Endothelial cell of umbilical vein (primary cell): Measurements from ENCODE around the gene HIVEP3. TPM values are rescaled to one million over a fixed set of nuclear protein-coding genes. Genes with fewer than 3 reads are reported as not detected.

Source experiments
- BruUV-seq: library from RNA; stranded (reverse); fragments of 400-500 nt; replicated peaks from 2 replicates; lab custom pipeline; 2021; lab: Mats Ljungman, UMichigan
- CTCF ChIA-PET: fragments of 300-600, 350-600 bp; sonication (Branson Sonifier 250); formaldehyde crosslinking; loops from one replicate; lab custom pipeline; 2021; ENCODE audit warnings: antibody characterized with exemption, inconsistent platforms; lab: Charles Lee
- POLR2A ChIA-PET: fragments of 300-600, 350-600 bp; sonication (Branson Sonifier 250); formaldehyde crosslinking; loops from one replicate; lab custom pipeline; 2021; ENCODE audit warnings: antibody characterized with exemption, inconsistent platforms; lab: Charles Lee
- DNase-seq: peaks from one replicate; pipeline ENCODE4 v3.0.0-alpha.2; 2011; ENCODE audit warnings: low read depth, low spot score
- FAIRE-seq: peaks from 2 replicates; lab custom pipeline; 2011; peaks lifted over from hg19 to GRCh38; lab: Jason Lieb, UNC
- H2AFZ ChIP-seq: 2 replicates; pipeline ENCODE4 v1.6.0; 2012; ENCODE audit warnings: low read depth, low read length, control low read depth, inconsistent platforms
- H3K27ac ChIP-seq: 2 replicates; pipeline ENCODE4 v1.5.1; 2011; ENCODE audit warnings: low read depth, mild to moderate bottlenecking, control low read depth, low read length, moderate library complexity; ENCODE audit not compliant: insufficient read depth
- H3K27me3 ChIP-seq, 2 experiments: 2 replicates each; pipeline versions ENCODE4 v1.6.0 to v1.6.1; 2011; ENCODE audit warnings: low read length in 2 of 2, mixed read lengths in 1 of 2; ENCODE audit not compliant: control insufficient read depth in 2 of 2, insufficient read depth in 2 of 2
- H3K36me3 ChIP-seq, 2 experiments: 2 replicates in 1 of 2; 3 replicates in 1 of 2; pipeline ENCODE4 v1.5.1; 2011; ENCODE audit warnings: low read length in 2 of 2, mild to moderate bottlenecking in 1 of 2, moderate library complexity in 1 of 2; ENCODE audit not compliant: control insufficient read depth in 2 of 2, insufficient read depth in 2 of 2; ENCODE audit errors: extremely low read depth in 1 of 2
- H3K4me1 ChIP-seq: 3 replicates; pipeline ENCODE4 v1.5.1; 2011; ENCODE audit warnings: mild to moderate bottlenecking, low read length; ENCODE audit not compliant: control insufficient read depth, insufficient read depth; ENCODE audit errors: extremely low read depth
- H3K4me2 ChIP-seq: 2 replicates; pipeline ENCODE4 v1.6.1; 2011; ENCODE audit warnings: low read length, control low read depth, mixed read lengths; ENCODE audit not compliant: insufficient read depth
- H3K4me3 ChIP-seq, 3 experiments: fragments of 200-600 bp in 1 of 3; sonication (generic), shearing (Covaris generic) in 1 of 3; replicated peaks in 1 of 3; 2 replicates each; pipeline ENCODE4 v1.5.1; 2011 to 2016; ENCODE audit warnings: control low read depth in 3 of 3, low read length in 3 of 3, mild to moderate bottlenecking in 2 of 3, inconsistent platforms in 1 of 3, low read depth in 1 of 3, moderate library complexity in 1 of 3; ENCODE audit not compliant: insufficient read depth in 1 of 3
- H3K79me2 ChIP-seq: 2 replicates; pipeline ENCODE4 v1.6.0; 2012; ENCODE audit warnings: low read length, inconsistent platforms; ENCODE audit not compliant: control insufficient read depth, insufficient read depth
- H3K9ac ChIP-seq: replicated peaks from 2 replicates; pipeline ENCODE3; 2011; ENCODE audit warnings: low read length, control low read depth; ENCODE audit not compliant: insufficient read depth; ENCODE audit errors: extremely low read depth
- H3K9me1 ChIP-seq: replicated peaks from 3 replicates; pipeline ENCODE4 v1.6.0; 2011; ENCODE audit warnings: mild to moderate bottlenecking, low read length; ENCODE audit not compliant: control insufficient read depth, insufficient read depth; ENCODE audit errors: extremely low read depth
- H3K9me3 ChIP-seq: replicated peaks from 2 replicates; pipeline ENCODE4 v1.5.1; 2012; ENCODE audit warnings: low read length, inconsistent platforms; ENCODE audit not compliant: control insufficient read depth, insufficient read depth
- H4K20me1 ChIP-seq: replicated peaks from 2 replicates; pipeline ENCODE3; 2011; ENCODE audit warnings: mild to moderate bottlenecking, low read length; ENCODE audit not compliant: control insufficient read depth, insufficient read depth; ENCODE audit errors: extremely low read depth
- EZH2 ChIP-seq: IDR thresholded peaks from 2 replicates; pipeline ENCODE4 v1.6.1; 2012; ENCODE audit warnings: borderline replicate concordance, low read depth, mild to moderate bottlenecking, moderate library complexity, low read length, inconsistent platforms; ENCODE audit not compliant: severe bottlenecking
- FOS ChIP-seq: IDR thresholded peaks from 2 replicates; pipeline ENCODE4 v1.6.1; 2011; ENCODE audit warnings: mild to moderate bottlenecking, low read length, moderate library complexity, borderline replicate concordance; ENCODE audit not compliant: insufficient read depth
- GATA2 ChIP-seq: IDR thresholded peaks from 2 replicates; pipeline ENCODE4 v1.7.0; 2011; ENCODE audit warnings: low read depth, mild to moderate bottlenecking, moderate library complexity, mixed read lengths, low read length; ENCODE audit not compliant: insufficient read length, insufficient read depth
- JUN ChIP-seq: IDR thresholded peaks from 2 replicates; pipeline ENCODE4 v1.6.1; 2011; ENCODE audit warnings: borderline replicate concordance, low read depth; ENCODE audit not compliant: insufficient read length, insufficient read depth
- MYC ChIP-seq: IDR thresholded peaks from one replicate; pipeline ENCODE4 v1.6.1; 2011; ENCODE audit warnings: mild to moderate bottlenecking, low read depth, low read length
- POLR2A ChIP-seq: IDR thresholded peaks from 2 replicates; pipeline ENCODE4 v1.6.1; 2012; ENCODE audit warnings: low read depth, mild to moderate bottlenecking, control low read depth, low read length
- POLR2AphosphoS5 ChIP-seq: IDR thresholded peaks from 2 replicates; pipeline ENCODE4 v1.6.1; 2012; ENCODE audit warnings: low read depth, mild to moderate bottlenecking, control low read depth, low read length, moderate library complexity; ENCODE audit not compliant: insufficient read depth
- dilution Hi-C: fragments of 300-500 bp; cut with MboI; formaldehyde crosslinking; loops from one replicate; pipeline ENCODE4 v1.15.0; 2019; ENCODE audit warnings: low sequenced_read_pairs; ENCODE audit not compliant: extremely low pct_ligation_motif_present
- intact Hi-C: fragments of 100-400 bp; cut with micrococcal nuclease; formaldehyde crosslinking; loops from one replicate; pipeline ENCODE4 v1.10.0; 2022
- polyA plus RNA-seq, 4 experiments: library from polyadenylated mRNA; depleted of rRNA in 3 of 4; stranded (reverse) in 3 of 4; unstranded in 1 of 4; fragments of >200 nt; gene quantifications; 2 replicates each; pipeline versions ENCODE4 v1.2.1 to v1.2.3, GENCODE V29; 2011 to 2012; ENCODE audit warnings: missing spikeins in 1 of 4
- total RNA-seq: library from RNA; stranded (reverse); gene quantifications from 2 replicates; pipeline ENCODE4 v1.2.3, GENCODE V29; 2021
- TF ChIP-seq, protein P1 (sequence below), 2 donors: IDR thresholded peaks; 1 replicate in 1 of 2; 2 replicates in 1 of 2; pipeline ENCODE4 v1.5.1; 2011; ENCODE audit warnings: low read length in 2 of 2, mild to moderate bottlenecking in 2 of 2, moderate library complexity in 2 of 2, control low read depth in 1 of 2, inconsistent platforms in 1 of 2, low read depth in 1 of 2; ENCODE audit not compliant: insufficient read depth in 1 of 2; ENCODE audit errors: extremely low read depth in 1 of 2
- TF ChIP-seq, protein P2 (sequence below): IDR thresholded peaks from 2 replicates; pipeline ENCODE4 v1.6.1; 2011; ENCODE audit not compliant: insufficient read depth, insufficient read length

HIVEP3 gene
- total and polyA plus RNA-seq, 2 donors (not counting 3 experiments of a cell fraction or from before 2014, with no cell fraction given): 3.4 to 4.0 TPM

DNA sequence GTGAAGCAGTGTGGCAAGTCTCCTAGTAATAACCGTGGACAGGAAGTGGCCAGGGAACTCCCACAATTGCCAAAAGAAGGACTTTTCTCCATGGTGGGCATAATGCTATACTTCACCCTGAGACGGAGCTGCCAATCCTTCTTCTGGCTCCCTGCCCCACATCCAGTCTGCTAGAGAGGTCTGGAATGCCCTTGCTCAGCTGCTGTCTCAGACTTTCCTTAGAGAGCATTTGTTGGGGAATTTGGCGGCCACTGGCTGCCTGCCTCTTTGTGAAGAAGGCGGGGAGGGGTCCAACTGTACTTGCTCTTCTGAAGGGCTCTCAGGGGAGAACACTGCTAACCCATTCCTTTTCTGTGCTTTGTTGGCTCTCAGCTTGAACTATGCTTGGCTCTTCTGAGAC, 310.5 kb downstream of the HIVEP3 start:
- Histone ChIP-seq H3K27me3 (peaks cover 0 to 3% of the 10 kb centered on the region in 2 experiments), H3K79me2 (no peaks in the 10 kb centered on the region), H3K4me1 (no peaks in the 10 kb centered on the region), H3K36me3 (no peaks in the 10 kb centered on the region), H3K27ac (no peak overlapping the region), H3K9me1 (no peaks in the 10 kb centered on the region), H3K9me3 (no peaks in the 10 kb centered on the region), H3K9ac (no peak overlapping the region), H3K4me2 (no peak overlapping the region), H4K20me1 (no peaks in the 10 kb centered on the region), H3K4me3 (no peak overlapping the region), H2AFZ (no peak overlapping the region)
- DNase-seq (no peak), FAIRE-seq (no peak)
- TF ChIP-seq MYC (no peak), GATA2 (no peak), EZH2 (no peak), POLR2AphosphoS5 (no peak), FOS (no peak), JUN (no peak), POLR2A (no peak)
- TF ChIP-seq, protein P1, sequence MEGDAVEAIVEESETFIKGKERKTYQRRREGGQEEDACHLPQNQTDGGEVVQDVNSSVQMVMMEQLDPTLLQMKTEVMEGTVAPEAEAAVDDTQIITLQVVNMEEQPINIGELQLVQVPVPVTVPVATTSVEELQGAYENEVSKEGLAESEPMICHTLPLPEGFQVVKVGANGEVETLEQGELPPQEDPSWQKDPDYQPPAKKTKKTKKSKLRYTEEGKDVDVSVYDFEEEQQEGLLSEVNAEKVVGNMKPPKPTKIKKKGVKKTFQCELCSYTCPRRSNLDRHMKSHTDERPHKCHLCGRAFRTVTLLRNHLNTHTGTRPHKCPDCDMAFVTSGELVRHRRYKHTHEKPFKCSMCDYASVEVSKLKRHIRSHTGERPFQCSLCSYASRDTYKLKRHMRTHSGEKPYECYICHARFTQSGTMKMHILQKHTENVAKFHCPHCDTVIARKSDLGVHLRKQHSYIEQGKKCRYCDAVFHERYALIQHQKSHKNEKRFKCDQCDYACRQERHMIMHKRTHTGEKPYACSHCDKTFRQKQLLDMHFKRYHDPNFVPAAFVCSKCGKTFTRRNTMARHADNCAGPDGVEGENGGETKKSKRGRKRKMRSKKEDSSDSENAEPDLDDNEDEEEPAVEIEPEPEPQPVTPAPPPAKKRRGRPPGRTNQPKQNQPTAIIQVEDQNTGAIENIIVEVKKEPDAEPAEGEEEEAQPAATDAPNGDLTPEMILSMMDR (IDR thresholded peaks at IDR 0.05; ENCODE audit: extremely low read depth in 1 of 2, insufficient read depth in 1 of 2, low read depth in 1 of 2, low read length in 2 of 2): no peak
- TF ChIP-seq, protein P2, sequence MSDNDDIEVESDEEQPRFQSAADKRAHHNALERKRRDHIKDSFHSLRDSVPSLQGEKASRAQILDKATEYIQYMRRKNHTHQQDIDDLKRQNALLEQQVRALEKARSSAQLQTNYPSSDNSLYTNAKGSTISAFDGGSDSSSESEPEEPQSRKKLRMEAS: no peak
- BruUV-seq: no TSS peak
- dilution Hi-C loops (no loop called here), intact Hi-C loops (no loop called here)
- CTCF ChIA-PET: no interaction called here
- POLR2A ChIA-PET: no interaction called here
